HepG2 (cell line): ENCODE measurements around the gene MCRIP2. TPM values are rescaled to one million over a fixed set of nuclear protein-coding genes. Genes with fewer than 3 reads are reported as not detected.

Experiments used
- AHDC1 ChIP-seq: sonication (generic); formaldehyde crosslinking; IDR thresholded peaks from 2 replicates; pipeline ENCODE4 v1.5.1; 2020; ENCODE audit warnings: mild to moderate bottlenecking, missing genetic modification reagents, borderline replicate concordance
- ATRX ChIP-seq: sonication (generic); formaldehyde crosslinking; IDR thresholded peaks from 2 replicates; pipeline ENCODE4 v1.4.0; 2020; ENCODE audit warnings: missing genetic modification reagents, borderline replicate concordance
- ETV5 ChIP-seq: IDR thresholded peaks from 2 replicates; pipeline ENCODE4 v1.6.1; 2018; ENCODE audit warnings: missing biosample characterization, missing genetic modification reagents, inconsistent platforms, borderline replicate concordance
- FOXM1 ChIP-seq: sonication (generic); formaldehyde crosslinking; IDR thresholded peaks from 2 replicates; pipeline ENCODE4 v1.5.0; 2020; ENCODE audit warnings: missing genetic modification reagents
- HNF1A ChIP-seq, 2 experiments: sonication (generic) in 1 of 2; formaldehyde crosslinking in 1 of 2; IDR thresholded peaks; 2 replicates each; pipeline versions ENCODE4 v1.4.0 to v1.6.1; 2016 to 2020; ENCODE audit warnings: borderline replicate concordance in 1 of 2, low read depth in 1 of 2, mild to moderate bottlenecking in 1 of 2, missing genetic modification reagents in 1 of 2
- HNF4G ChIP-seq, 2 experiments: sonication (generic) in 1 of 2; formaldehyde crosslinking in 1 of 2; IDR thresholded peaks; 2 replicates each; pipeline versions ENCODE4 v1.4.0 to v1.6.1; 2011 to 2020; ENCODE audit warnings: borderline replicate concordance in 2 of 2, low read depth in 2 of 2, mild to moderate bottlenecking in 2 of 2, low read length in 1 of 2, missing genetic modification reagents in 1 of 2, moderate library complexity in 1 of 2
- HNRNPUL1 ChIP-seq: fragments of 200-400 bp; formaldehyde crosslinking; IDR thresholded peaks from 2 replicates; pipeline ENCODE4 v1.6.1; 2017; ENCODE audit warnings: low read depth, mild to moderate bottlenecking, low read length, moderate library complexity
- MYC ChIP-seq: sonication (generic); formaldehyde crosslinking; IDR thresholded peaks from 2 replicates; pipeline ENCODE4 v1.9.0; 2021; ENCODE audit warnings: missing genetic modification reagents, borderline replicate concordance
- POGZ ChIP-seq: sonication (generic); formaldehyde crosslinking; IDR thresholded peaks from 2 replicates; pipeline ENCODE4 v1.4.0; 2020; ENCODE audit warnings: mild to moderate bottlenecking, missing genetic modification reagents
- RBM22 ChIP-seq: fragments of 200-400 bp; formaldehyde crosslinking; optimal IDR thresholded peaks from 2 replicates; pipeline ENCODE3; 2017; ENCODE audit warnings: mild to moderate bottlenecking, low read length, moderate library complexity
- SETDB1 ChIP-seq: sonication (generic); formaldehyde crosslinking; IDR thresholded peaks from 2 replicates; pipeline ENCODE4 v1.5.1; 2020; ENCODE audit warnings: missing genetic modification reagents, mild to moderate bottlenecking, borderline replicate concordance
- SMAD3 ChIP-seq: sonication (generic); formaldehyde crosslinking; IDR thresholded peaks from 2 replicates; pipeline ENCODE4 v1.4.0; 2020; ENCODE audit warnings: missing genetic modification reagents
- ZNF574 ChIP-seq: sonication (generic); formaldehyde crosslinking; IDR thresholded peaks from 2 replicates; pipeline ENCODE4 v1.4.0; 2020; ENCODE audit warnings: missing genetic modification reagents
- ZNF670 ChIP-seq: sonication (generic); formaldehyde crosslinking; IDR thresholded peaks from 2 replicates; pipeline ENCODE4 v1.8.0; 2022; ENCODE audit warnings: mild to moderate bottlenecking, missing genetic modification reagents, borderline replicate concordance
- ZNF75D ChIP-seq: sonication (generic); formaldehyde crosslinking; IDR thresholded peaks from 2 replicates; pipeline ENCODE4 v1.8.1; 2023; ENCODE audit warnings: missing genetic modification reagents, mild to moderate bottlenecking, borderline replicate concordance
- polyA plus RNA-seq, 8 experiments: library from polyadenylated mRNA; depleted of rRNA in 3 of 8; stranded (reverse) in 7 of 8; unstranded in 1 of 8; fragments of >200 nt; fragmentation: Illumina TruSeq in 4 of 8; extraction: Trizol in 4 of 8; gene quantifications; 2 replicates each; pipeline versions ENCODE4 v1.2.1 to v1.2.3, GENCODE V29; 2011 to 2016; ENCODE audit warnings: low read depth in 4 of 8, missing spikeins in 1 of 8, mixed read lengths in 1 of 8; ENCODE audit not compliant: insufficient read depth in 1 of 8
- total RNA-seq, 5 experiments: library from RNA; depleted of rRNA; stranded (reverse); fragments of >200 nt; fragmentation: Illumina TruSeq; extraction: Trizol; gene quantifications; 2 replicates each; pipeline ENCODE4 v1.2.3, GENCODE V29; 2016; ENCODE audit warnings: low read depth in 1 of 5

Gene MCRIP2
- total and polyA plus RNA-seq, 2 of the 13 experiments (the other 11 are each of a cell fraction or from before 2014, with no cell fraction given), result 39.6 to 76.7 TPM

GRCh38 chr16:629833-630248 is 11.8 kb upstream of the MCRIP2 start (continued):
- TF ChIP-seq AHDC1 (CRISPR knock-in tag), result no peak
- no peak for TF ChIP-seq ATRX (CRISPR knock-in tag)
- TF ChIP-seq SMAD3 (CRISPR knock-in tag), result no peak
- TF ChIP-seq FOXM1 (CRISPR knock-in tag), result no peak
- TF ChIP-seq ZNF670 (CRISPR knock-in tag), result no peak
- TF ChIP-seq ETV5 (CRISPR knock-in tag), result peak; percentile 15; the same call in 1 of the 2 replicates
- no peak for TF ChIP-seq RBM22
- TF ChIP-seq ZNF574 (CRISPR knock-in tag), result no peak
- TF ChIP-seq ZNF75D (CRISPR knock-in tag), result no peak
- no peak for TF ChIP-seq HNF1A (IDR thresholded peaks at IDR 0.05; ENCODE audit: low read depth)
- TF ChIP-seq HNF1A (CRISPR knock-in tag; IDR thresholded peaks at IDR 0.05; ENCODE audit: borderline replicate concordance), result no peak
- no peak for TF ChIP-seq POGZ
- TF ChIP-seq MYC (CRISPR knock-in tag), result no peak
- TF ChIP-seq SETDB1 (CRISPR knock-in tag), result no peak
- TF ChIP-seq HNF4G (IDR thresholded peaks at IDR 0.05; ENCODE audit: borderline replicate concordance, low read depth, low read length), result no peak
- TF ChIP-seq HNF4G (CRISPR knock-in tag; IDR thresholded peaks at IDR 0.05; ENCODE audit: borderline replicate concordance, low read depth), result no peak
- TF ChIP-seq HNRNPUL1, result no peak
